AG04450 (cell line): ENCODE results near the gene PPP1R1B. TPM values are rescaled to one million over a fixed set of nuclear protein-coding genes. Genes with fewer than 3 reads are reported as not detected.
A peak's percentile ranks its signal among the peaks of the same experiment; 100 is the strongest.

ENCODE experiments used
- CTCF ChIA-PET: fragments of 300-600, 350-600 bp; formaldehyde crosslinking; extraction: SDS; loops from one replicate; lab custom pipeline; 2022; ENCODE audit warnings: antibody characterized with exemption, inconsistent platforms; lab: Charles Lee
- POLR2A ChIA-PET: fragments of 350-600 bp; formaldehyde crosslinking; extraction: SDS; loops from one replicate; lab custom pipeline; 2021; ENCODE audit warnings: antibody characterized with exemption, inconsistent platforms; lab: Yijun Ruan, JAX
- DNase-seq: peaks from one replicate; pipeline ENCODE4 v3.0.0-alpha.2; 2011; ENCODE audit warnings: low read depth, low spot score
- H3K27ac ChIP-seq: one replicate; pipeline ENCODE4 v1.5.1; 2012; ENCODE audit warnings: low read depth, low read length, control low read depth
- H3K27me3 ChIP-seq: one replicate; pipeline ENCODE4 v1.6.0; 2012; ENCODE audit warnings: low read length; ENCODE audit not compliant: control insufficient read depth, insufficient read depth
- H3K4me3 ChIP-seq: 2 replicates; pipeline ENCODE4 v1.5.1; 2011; ENCODE audit warnings: mild to moderate bottlenecking, low read depth, low read length, control low read depth
- H3K9me3 ChIP-seq: 2 replicates; pipeline ENCODE4 v1.5.1; 2012; ENCODE audit warnings: low read length; ENCODE audit not compliant: control insufficient read depth, insufficient read depth
- polyA plus RNA-seq: library from polyadenylated mRNA; depleted of rRNA; stranded (reverse); fragments of >200 nt; gene quantifications from 2 replicates; pipeline ENCODE4 v1.2.3, GENCODE V29; 2011
- TF ChIP-seq, protein P1 (sequence below): IDR thresholded peaks from 2 replicates; pipeline ENCODE4 v1.5.1; 2011; ENCODE audit warnings: low read depth, low read length, control low read depth, inconsistent platforms

PPP1R1B gene
- polyA plus RNA-seq, 1 experiment = not detected

DNA sequence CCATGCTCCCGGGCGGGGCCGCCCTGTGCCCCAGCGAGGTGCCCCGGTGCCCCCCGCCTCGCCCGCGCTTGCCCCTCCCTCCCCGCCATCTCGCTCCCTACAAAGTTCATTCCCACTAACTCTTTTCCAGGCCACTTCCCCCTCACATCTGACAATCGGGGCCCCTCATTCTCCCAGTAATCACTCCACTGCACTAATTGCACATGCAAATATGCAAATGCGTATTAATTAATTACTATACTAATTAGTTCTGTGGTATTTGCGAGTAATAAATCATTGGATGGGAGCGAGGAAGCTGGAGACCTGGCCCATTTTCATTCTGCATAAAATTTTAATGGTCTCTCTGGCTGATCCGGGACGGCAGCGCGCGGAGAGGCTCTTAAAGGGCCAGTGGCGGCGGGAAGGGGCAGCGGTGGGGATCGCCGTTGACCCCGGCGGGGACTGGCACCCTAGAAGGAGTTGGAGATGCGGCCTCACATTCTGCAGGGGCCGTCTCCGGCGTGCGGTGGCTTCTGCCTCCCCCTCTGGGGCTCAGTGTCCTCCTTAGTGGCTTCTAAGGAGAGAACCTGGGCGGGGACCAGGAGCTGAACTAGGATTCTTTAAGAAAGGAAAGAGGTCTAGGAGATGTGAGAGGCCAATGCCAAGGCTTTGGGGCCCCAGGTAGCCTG, 8.4 kb upstream of the PPP1R1B start:
- Histone ChIP-seq H3K9me3 (no peaks in the 10 kb centered on the region), H3K27me3 (peaks cover 41% of the 10 kb centered on the region), H3K27ac (no peak overlapping the region), H3K4me3 (peak overlapping the region; percentile 56)
- CTCF ChIA-PET = interaction anchor here (0.7 to 7.8 kb wide), 6 partner anchors 10 to 69 kb away, joined by 3 to 227 read pairs (median 4); no protein-coding TSS in a partner anchor
- POLR2A ChIA-PET = no interaction called here
- TF ChIP-seq, protein P1, sequence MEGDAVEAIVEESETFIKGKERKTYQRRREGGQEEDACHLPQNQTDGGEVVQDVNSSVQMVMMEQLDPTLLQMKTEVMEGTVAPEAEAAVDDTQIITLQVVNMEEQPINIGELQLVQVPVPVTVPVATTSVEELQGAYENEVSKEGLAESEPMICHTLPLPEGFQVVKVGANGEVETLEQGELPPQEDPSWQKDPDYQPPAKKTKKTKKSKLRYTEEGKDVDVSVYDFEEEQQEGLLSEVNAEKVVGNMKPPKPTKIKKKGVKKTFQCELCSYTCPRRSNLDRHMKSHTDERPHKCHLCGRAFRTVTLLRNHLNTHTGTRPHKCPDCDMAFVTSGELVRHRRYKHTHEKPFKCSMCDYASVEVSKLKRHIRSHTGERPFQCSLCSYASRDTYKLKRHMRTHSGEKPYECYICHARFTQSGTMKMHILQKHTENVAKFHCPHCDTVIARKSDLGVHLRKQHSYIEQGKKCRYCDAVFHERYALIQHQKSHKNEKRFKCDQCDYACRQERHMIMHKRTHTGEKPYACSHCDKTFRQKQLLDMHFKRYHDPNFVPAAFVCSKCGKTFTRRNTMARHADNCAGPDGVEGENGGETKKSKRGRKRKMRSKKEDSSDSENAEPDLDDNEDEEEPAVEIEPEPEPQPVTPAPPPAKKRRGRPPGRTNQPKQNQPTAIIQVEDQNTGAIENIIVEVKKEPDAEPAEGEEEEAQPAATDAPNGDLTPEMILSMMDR = no peak
- DNase-seq = no peak

DNA sequence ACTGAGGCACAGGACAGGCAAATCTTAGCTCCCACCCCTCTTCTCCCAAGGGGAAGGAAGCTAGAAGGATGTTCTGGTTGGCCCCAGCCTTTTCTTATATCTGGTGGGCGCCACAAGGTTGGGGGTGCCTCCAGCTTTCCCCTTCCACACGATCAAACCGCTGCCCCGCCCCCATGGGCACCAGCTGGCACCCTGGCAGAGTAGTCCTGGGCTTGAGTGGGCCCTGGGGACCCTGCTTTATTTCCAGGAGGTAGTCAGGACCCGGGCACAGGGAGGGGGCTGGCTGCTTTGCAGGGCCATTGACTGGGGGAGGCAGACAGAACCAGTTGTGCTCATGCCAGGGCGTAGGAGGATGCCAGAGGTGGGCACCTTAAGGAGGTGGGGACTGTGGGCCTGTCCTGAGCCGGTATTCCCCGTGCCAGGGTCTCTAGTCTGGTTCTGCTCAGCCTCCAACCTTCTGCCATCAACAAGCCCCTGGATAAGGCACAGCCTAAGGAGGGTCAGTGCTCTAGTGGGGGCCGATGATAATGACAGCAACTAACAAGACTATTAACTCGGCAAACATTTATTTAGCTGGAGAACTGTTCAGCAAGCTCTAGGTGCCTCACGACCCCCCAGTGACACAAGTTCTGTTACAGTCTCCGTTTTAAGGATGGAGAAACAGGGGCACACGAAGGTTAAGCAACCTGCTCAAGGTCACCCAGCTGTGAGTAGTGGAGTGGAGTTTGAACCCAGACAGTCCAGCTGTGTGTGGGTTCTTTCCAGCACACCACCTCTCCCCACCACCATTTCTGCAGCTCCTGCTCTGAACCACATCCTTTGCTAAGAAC, 7.6 kb upstream of the PPP1R1B start:
- DNase-seq = no peak
- Histone ChIP-seq H3K27me3 (peaks cover 41% of the 10 kb centered on the region), H3K4me3 (no peak overlapping the region), H3K9me3 (no peaks in the 10 kb centered on the region), H3K27ac (no peak overlapping the region)
- ChIA-PET CTCF (interaction anchor here (0.7 to 7.8 kb wide), 7 partner anchors 9 to 99 kb away, joined by 3 to 227 read pairs (median 4); no protein-coding TSS in a partner anchor), POLR2A (no interaction called here)
- TF ChIP-seq, protein P1 = no peak

DNA sequence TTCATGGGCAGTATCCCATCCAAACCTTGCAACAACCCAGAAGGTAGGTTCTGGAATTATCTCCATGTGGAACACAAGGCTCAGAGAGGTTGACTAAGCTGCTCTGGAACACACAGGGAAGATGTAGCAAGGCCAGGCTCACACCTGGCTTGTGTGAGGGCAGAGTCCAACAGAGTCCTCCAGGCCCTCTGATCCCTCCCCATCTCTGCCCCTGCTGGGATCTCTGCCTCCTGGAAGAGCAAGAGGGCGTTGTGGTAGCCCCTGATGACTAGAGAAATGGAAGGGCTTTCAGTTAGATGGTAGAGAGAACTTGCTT, 7.0 kb upstream of the PPP1R1B start:
- TF ChIP-seq, protein P1 = no peak
- Histone ChIP-seq H3K27me3 (peaks cover 39% of the 10 kb centered on the region), H3K27ac (no peak overlapping the region), H3K4me3 (no peak overlapping the region), H3K9me3 (no peaks in the 10 kb centered on the region)
- ChIA-PET CTCF (interaction anchor here (1.3 to 7.8 kb wide), 6 partner anchors 13 to 99 kb away, joined by 4 to 227 read pairs (median 60); partner anchors contain the start of genes PNMT and STARD3), POLR2A (no interaction called here)
- no peak for DNase-seq

DNA sequence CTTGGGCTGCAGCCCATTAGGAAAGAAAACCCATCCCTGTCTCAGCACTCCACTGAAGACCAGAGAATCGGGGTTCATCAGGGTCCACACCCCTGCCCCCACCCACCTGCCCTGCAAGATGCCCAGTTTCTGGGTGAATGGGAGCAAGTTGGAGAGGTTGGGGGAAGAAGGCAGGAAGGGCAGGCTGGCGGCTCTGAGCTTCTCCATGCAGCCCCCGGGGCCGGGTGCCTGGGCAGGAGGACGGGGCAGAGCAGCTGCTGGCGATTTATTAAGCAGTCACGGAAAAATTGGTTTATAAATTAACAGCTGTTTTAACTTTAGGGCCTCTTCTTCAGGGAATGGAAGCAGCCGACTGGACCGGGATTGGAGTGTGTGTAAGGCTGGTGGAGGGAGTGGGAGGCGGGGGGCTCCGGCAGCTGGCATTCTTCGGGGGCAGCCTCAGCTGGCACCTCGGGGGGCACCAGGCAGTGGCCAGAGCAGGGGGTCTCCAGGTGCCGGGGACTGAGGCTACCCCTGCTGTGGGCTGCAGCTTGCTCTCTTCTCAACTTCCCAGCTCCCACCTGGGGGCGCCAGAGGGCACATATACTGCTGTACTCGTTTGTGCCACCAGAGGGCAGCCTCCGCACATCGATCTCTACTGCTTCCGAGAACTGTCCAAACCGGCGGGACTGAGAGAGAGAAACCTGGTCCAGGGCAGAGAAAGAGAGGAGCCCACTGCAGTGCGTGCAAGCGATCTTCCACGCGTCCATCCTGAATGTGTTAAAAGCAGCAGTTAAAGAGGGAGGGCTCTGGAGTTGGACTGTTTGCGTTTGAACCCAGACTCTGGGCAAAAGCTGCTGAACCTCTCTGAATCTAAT, 5.0 kb upstream of the PPP1R1B start:
- TF ChIP-seq, protein P1 = peak; percentile 100
- Histone ChIP-seq H3K27ac (no peak overlapping the region), H3K27me3 (peaks cover 44% of the 10 kb centered on the region), H3K4me3 (no peak overlapping the region), H3K9me3 (no peaks in the 10 kb centered on the region)
- DNase-seq = peak; percentile 44
- CTCF ChIA-PET = interaction anchor here (0.5 to 7.8 kb wide), 68 partner anchors 8 to 358 kb away, joined by 3 to 227 read pairs (median 4); partner anchors contain the start of genes ERBB2, MIEN1, NEUROD2 and PGAP3
- POLR2A ChIA-PET = interaction anchor here (1.0 to 1.3 kb wide), 2 partner anchors 16 to 78 kb away, joined by 3 to 6 read pairs; partner anchors contain the start of gene ERBB2
